GM19351 (cell line): ENCODE measurements around the gene LRRC47.

Experiments used
- ATAC-seq: cut with Tn5 transposase; IDR thresholded peaks from one replicate; pipeline ENCODE4 v1.9.1; 2021; ENCODE audit warnings: mild to moderate bottlenecking, moderate library complexity; ENCODE audit not compliant: unreplicated experiment

LRRC47 gene

DNA sequence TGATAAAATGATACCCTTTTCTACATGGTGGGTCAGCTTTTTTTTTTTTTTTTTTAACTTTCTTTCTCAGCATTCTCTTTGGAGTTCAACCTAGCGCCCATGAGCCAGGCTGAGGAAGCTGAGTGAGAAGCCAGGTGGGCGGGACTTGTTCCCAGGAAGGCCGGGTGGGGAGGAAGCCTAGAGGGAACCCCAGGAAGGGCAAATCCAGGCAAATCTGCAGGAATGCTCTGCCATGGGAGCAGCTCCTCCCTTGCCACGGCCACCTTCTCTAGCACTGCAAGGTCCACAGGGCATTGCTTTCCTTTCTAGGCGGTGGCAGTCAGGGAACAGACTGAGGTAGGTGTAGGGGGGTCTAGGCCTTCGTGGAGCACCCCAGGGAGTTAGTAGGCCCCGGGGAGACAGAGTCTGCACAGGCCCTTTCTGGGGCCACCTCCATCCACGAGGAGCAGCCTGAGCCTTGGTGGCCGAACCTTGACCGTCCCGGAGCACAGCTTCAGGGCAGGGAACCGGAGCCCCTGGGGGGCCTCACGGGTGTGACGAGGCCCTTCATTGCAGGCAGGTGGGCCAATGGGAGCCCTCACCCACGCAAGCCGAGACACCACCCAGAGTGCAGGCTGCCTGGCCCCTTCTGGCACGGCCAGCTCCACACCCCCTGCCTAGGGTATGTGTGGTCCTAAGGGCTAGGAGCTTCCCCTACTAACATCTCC is 62.3 kb downstream of the LRRC47 start:
- ATAC-seq, result no peak

GRCh38 chr1:3733094-3733882 is 63.0 kb downstream of the LRRC47 start:
- ATAC-seq, result no peak

GRCh38 chr1:3732434-3733093 is 63.7 kb downstream of the LRRC47 start:
- no peak for ATAC-seq

DNA sequence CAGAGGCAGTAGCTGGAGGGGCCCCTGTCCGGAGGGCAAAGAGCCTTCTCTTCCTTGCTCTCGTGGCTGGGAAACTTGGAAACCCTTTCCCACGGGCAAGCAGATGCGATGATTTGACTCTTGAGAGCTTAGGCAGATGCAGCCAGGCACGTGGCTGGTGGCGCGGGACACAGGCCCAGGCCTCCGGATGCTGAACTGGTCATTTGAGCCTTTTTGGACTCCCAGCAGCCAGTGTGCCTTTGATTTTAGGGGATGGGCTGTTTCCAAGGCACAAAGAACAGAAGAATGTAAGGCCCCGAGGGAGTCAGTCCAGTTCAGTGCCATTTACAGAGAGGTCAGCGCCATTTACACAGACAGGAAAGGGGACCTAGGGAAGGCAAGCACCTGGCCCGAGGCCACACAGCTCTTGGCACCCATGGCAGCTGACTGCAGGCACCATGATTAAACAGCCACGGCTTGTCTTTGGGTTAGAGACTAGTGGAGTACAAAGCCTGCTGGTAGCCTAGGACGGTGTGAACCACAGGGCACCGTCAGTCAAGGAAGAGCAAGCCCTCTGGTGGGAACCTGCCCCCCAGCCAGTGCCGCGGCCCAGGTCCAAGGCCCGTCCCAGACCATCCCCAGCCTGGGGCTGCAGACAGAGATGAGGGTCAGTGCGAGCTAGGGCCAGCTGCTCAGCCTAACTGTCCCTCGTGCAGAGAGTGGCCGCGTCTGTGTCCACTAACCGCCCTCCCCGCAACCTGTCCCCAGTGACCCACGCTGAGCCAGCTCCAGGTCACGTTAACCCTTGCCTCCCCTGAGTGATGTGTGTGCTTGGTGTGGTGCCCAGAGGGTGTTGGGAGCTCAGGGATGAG is 64.5 kb downstream of the LRRC47 start:
- no peak for ATAC-seq

- ATAC-seq, result no peak
Measured at GRCh38 chr1:3730543-3731247, 65.6 kb downstream of the LRRC47 start.

- ATAC-seq, result no peak
Measured at GRCh38 chr1:3729594-3730542, 66.4 kb downstream of the LRRC47 start.
